IMR-90 (cell line): ENCODE data around the gene ANKRD55. TPM values are rescaled to one million over a fixed set of nuclear protein-coding genes. Genes with fewer than 3 reads are reported as not detected.

Experiments
- ATAC-seq: fragments of 200-7000 bp; cut with Tn5 transposase; 2 replicates; pipeline ENCODE4 v1.9.1; 2020; ENCODE audit warnings: low read depth, mild to moderate bottlenecking, moderate library complexity
- BruUV-seq: library from RNA; stranded (reverse); fragments of 400-500 nt; replicated peaks from 2 replicates; lab custom pipeline; 2021; lab: Mats Ljungman, UMichigan
- CTCF ChIA-PET: fragments of 300-600 bp; formaldehyde crosslinking; extraction: SDS; loops from one replicate; lab custom pipeline; 2021; ENCODE audit warnings: antibody characterized with exemption; lab: Yijun Ruan, JAX
- POLR2A ChIA-PET: fragments of 300-600 bp; sonication (Branson Sonifier 250); formaldehyde crosslinking; loops from one replicate; lab custom pipeline; 2022; ENCODE audit warnings: antibody characterized with exemption; ENCODE audit not compliant: unreplicated experiment; lab: Charles Lee
- DNase-seq: peaks from one replicate; pipeline ENCODE4 v3.0.0; 2013
- H2AFZ ChIP-seq: replicated peaks from 2 replicates; pipeline ENCODE3; 2013; ENCODE audit warnings: low read length, mild to moderate bottlenecking; ENCODE audit not compliant: poor library complexity
- H2AK5ac ChIP-seq: 2 replicates; pipeline ENCODE4 v1.6.1; 2013; ENCODE audit warnings: low read depth, low read length, inconsistent platforms
- H2AK9ac ChIP-seq: replicated peaks from 2 replicates; pipeline ENCODE3; 2013; ENCODE audit warnings: mild to moderate bottlenecking, low read depth, low read length, moderate library complexity; ENCODE audit not compliant: poor library complexity
- H2BK120ac ChIP-seq: 2 replicates; pipeline ENCODE4 v1.6.1; 2013; ENCODE audit warnings: low read depth, low read length, inconsistent platforms
- H2BK15ac ChIP-seq: 3 replicates; pipeline ENCODE4 v1.6.1; 2013; ENCODE audit warnings: low read depth, low read length, inconsistent platforms
- H2BK20ac ChIP-seq: 2 replicates; pipeline ENCODE4 v1.6.1; 2013; ENCODE audit warnings: low read depth, mild to moderate bottlenecking, inconsistent platforms, low read length, moderate library complexity
- H2BK5ac ChIP-seq: 2 replicates; pipeline ENCODE4 v1.6.1; 2013; ENCODE audit warnings: mild to moderate bottlenecking, low read depth, low read length, inconsistent platforms; ENCODE audit not compliant: poor library complexity, severe bottlenecking
- H3K14ac ChIP-seq: replicated peaks from 2 replicates; pipeline ENCODE4 v1.6.1; 2013; ENCODE audit warnings: low read depth, low read length, inconsistent platforms
- H3K18ac ChIP-seq: 2 replicates; pipeline ENCODE4 v1.6.1; 2013; ENCODE audit warnings: low read depth, low read length, control low read depth
- H3K23ac ChIP-seq: 2 replicates; pipeline ENCODE4 v1.6.1; 2013; ENCODE audit warnings: low read depth, low read length, inconsistent platforms
- H3K27ac ChIP-seq: 2 replicates; pipeline ENCODE4 v1.5.1; 2013; ENCODE audit warnings: mild to moderate bottlenecking, control low read depth, low read length; ENCODE audit not compliant: insufficient read depth
- H3K27me3 ChIP-seq: 2 replicates; pipeline ENCODE4 v1.6.1; 2013; ENCODE audit warnings: low read length; ENCODE audit not compliant: control insufficient read depth, insufficient read depth
- H3K36me3 ChIP-seq: 2 replicates; pipeline ENCODE4 v1.6.1; 2013; ENCODE audit warnings: low read length, mixed read lengths; ENCODE audit not compliant: control insufficient read depth, insufficient read depth
- H3K4ac ChIP-seq: 2 replicates; pipeline ENCODE4 v1.6.1; 2013; ENCODE audit warnings: low read depth, low read length, inconsistent platforms
- H3K4me1 ChIP-seq: 2 replicates; pipeline ENCODE4 v1.6.1; 2013; ENCODE audit warnings: low read length, mixed read lengths; ENCODE audit not compliant: control insufficient read depth, insufficient read depth
- H3K4me2 ChIP-seq: 2 replicates; pipeline ENCODE4 v1.6.1; 2013; ENCODE audit warnings: low read depth, mild to moderate bottlenecking, control low read depth, low read length, moderate library complexity
- H3K4me3 ChIP-seq: 2 replicates; pipeline ENCODE4 v1.5.1; 2013; ENCODE audit warnings: low read depth, mild to moderate bottlenecking, control low read depth, low read length, moderate library complexity; ENCODE audit not compliant: insufficient read depth
- H3K56ac ChIP-seq: 2 replicates; pipeline ENCODE4 v1.6.1; 2013; ENCODE audit warnings: low read length, inconsistent platforms; ENCODE audit not compliant: insufficient read depth; ENCODE audit errors: extremely low read depth
- H3K79me1 ChIP-seq, 2 experiments: 2 replicates each; pipeline ENCODE4 v1.6.1; 2013; ENCODE audit warnings: low read length in 2 of 2, inconsistent platforms in 1 of 2, low read depth in 1 of 2
- H3K9ac ChIP-seq: 2 replicates; pipeline ENCODE4 v1.6.1; 2013; ENCODE audit warnings: low read depth, low read length, control low read depth
- H3K9me1 ChIP-seq: 2 replicates; pipeline ENCODE4 v1.6.1; 2013; ENCODE audit warnings: low read length, inconsistent platforms; ENCODE audit not compliant: insufficient read depth
- H3K9me3 ChIP-seq: 2 replicates; pipeline ENCODE4 v1.6.1; 2013; ENCODE audit warnings: low read length; ENCODE audit not compliant: control insufficient read depth, insufficient read depth
- H4K20me1 ChIP-seq: 2 replicates; pipeline ENCODE4 v1.6.1; 2013; ENCODE audit warnings: low read length, inconsistent platforms; ENCODE audit not compliant: insufficient read depth
- H4K5ac ChIP-seq: 2 replicates; pipeline ENCODE4 v1.6.1; 2013; ENCODE audit warnings: mild to moderate bottlenecking, low read depth, low read length, control low read depth
- H4K8ac ChIP-seq, 2 experiments: 2 replicates each; pipeline ENCODE4 v1.6.1; 2013; ENCODE audit warnings: low read depth in 2 of 2, low read length in 2 of 2, control low read depth in 1 of 2, inconsistent platforms in 1 of 2
- H4K91ac ChIP-seq: 2 replicates; pipeline ENCODE4 v1.6.1; 2013; ENCODE audit warnings: low read depth, low read length, inconsistent platforms; ENCODE audit not compliant: insufficient read depth
- BHLHE40 ChIP-seq: fragments of 150-350 bp; IDR thresholded peaks from 2 replicates; pipeline ENCODE4 v1.6.1; 2016; ENCODE audit warnings: mild to moderate bottlenecking, low read depth, low read length
- CEBPB ChIP-seq: IDR thresholded peaks from 2 replicates; pipeline ENCODE4 v1.6.1; 2012; ENCODE audit warnings: low read depth, low read length, improper control_type of control experiment
- CHD1 ChIP-seq: IDR thresholded peaks from 2 replicates; pipeline ENCODE4 v1.6.1; 2012; ENCODE audit warnings: low read depth, low read length, improper control_type of control experiment
- FOS ChIP-seq: fragments of 150-350 bp; IDR thresholded peaks from 2 replicates; pipeline ENCODE4 v1.6.1; 2016; ENCODE audit warnings: low read depth, low read length
- MAFK ChIP-seq: IDR thresholded peaks from 2 replicates; pipeline ENCODE4 v1.6.1; 2012; ENCODE audit warnings: low read depth, low read length, improper control_type of control experiment
- MAZ ChIP-seq: IDR thresholded peaks from 2 replicates; pipeline ENCODE4 v1.6.1; 2012; ENCODE audit warnings: low read depth, mild to moderate bottlenecking, low read length, improper control_type of control experiment, moderate library complexity, borderline replicate concordance
- MXI1 ChIP-seq: IDR thresholded peaks from 2 replicates; pipeline ENCODE4 v1.6.1; 2012; ENCODE audit warnings: low read depth, mild to moderate bottlenecking, low read length, moderate library complexity, borderline replicate concordance
- NFE2L2 ChIP-seq: fragments of 150-350 bp; IDR thresholded peaks from 2 replicates; pipeline ENCODE4 v1.6.1; 2016; ENCODE audit warnings: low read depth, mild to moderate bottlenecking, low read length
- RAD21 ChIP-seq: IDR thresholded peaks from 2 replicates; pipeline ENCODE4 v1.6.1; 2012; ENCODE audit warnings: low read length, improper control_type of control experiment
- RCOR1 ChIP-seq: IDR thresholded peaks from 2 replicates; pipeline ENCODE4 v1.6.1; 2012; ENCODE audit warnings: mild to moderate bottlenecking, low read length, improper control_type of control experiment; ENCODE audit not compliant: insufficient replicate concordance
- USF2 ChIP-seq: fragments of 150-350 bp; IDR thresholded peaks from 2 replicates; pipeline ENCODE4 v1.6.1; 2017; ENCODE audit warnings: mild to moderate bottlenecking, antibody characterized with exemption, low read length, low read depth
- WGBS, 2 experiments: methylation state at CpG; one replicate each; pipeline versions ENCODE4 v1.1.5 to v1.1.7; 2013; ENCODE audit warnings: missing lambda C conversion rate in 2 of 2; ENCODE audit not compliant: insufficient read length in 1 of 2; ENCODE audit errors: extremely low coverage in 2 of 2; 5-methylcytosine and 5-hydroxymethylcytosine counted together
- dilution Hi-C: fragments of 300-500 bp; cut with HindIII; formaldehyde crosslinking; loops from one replicate; pipeline ENCODE4 v1.14.3; 2018; ENCODE audit warnings: low sequenced_read_pairs; ENCODE audit not compliant: unreplicated experiment
- in situ Hi-C: fragments of 300-500 bp; cut with MboI; formaldehyde crosslinking; loops from 3 replicates; pipeline ENCODE4 v1.14.3; 2019; ENCODE audit warnings: low sequenced_read_pairs, inconsistent platforms, mixed read lengths
- intact Hi-C: fragments of 100-400 bp; cut with micrococcal nuclease; formaldehyde crosslinking; loops from 2 replicates; pipeline ENCODE4 v1.10.0; 2022
- polyA plus RNA-seq, 3 experiments: library from polyadenylated mRNA; depleted of rRNA; stranded (reverse); fragments of >200 nt; gene quantifications; 2 replicates each; pipeline ENCODE4 v1.2.3, GENCODE V29; 2012; ENCODE audit warnings: low replicate concordance in 1 of 3
- total RNA-seq: library from RNA; depleted of rRNA; stranded (reverse); fragments of >200 nt; gene quantifications from 2 replicates; pipeline ENCODE4 v1.2.3, GENCODE V29; 2012

The ANKRD55 gene
- total and polyA plus RNA-seq, 2 of the 4 experiments (the other 2 are of a cell fraction): not detected

- intact Hi-C loops: loop anchor here (5.0 kb wide), 1 partner anchor 55 kb away; no protein-coding TSS in a partner anchor
- Histone ChIP-seq H2BK15ac (no peak overlapping the region), H3K4me3 (no peak overlapping the region), H2AK5ac (no peak overlapping the region), H3K4me2 (no peak overlapping the region), H2BK5ac (no peak overlapping the region), H3K56ac (no peak overlapping the region), H3K9me1 (no peaks in the 10 kb centered on the region), H3K4ac (no peak overlapping the region), H3K4me1 (peaks cover 3% of the 10 kb centered on the region), H4K91ac (no peak overlapping the region), H3K23ac (no peak overlapping the region), H3K79me1 (no peaks in the 10 kb centered on the region), H3K27me3 (no peaks in the 10 kb centered on the region), H4K5ac (no peak overlapping the region), H2BK20ac (no peak overlapping the region), H2AK9ac (no peak overlapping the region), H2BK120ac (no peak overlapping the region), H4K20me1 (no peaks in the 10 kb centered on the region), H4K8ac (no peak overlapping the region), H3K9me3 (no peaks in the 10 kb centered on the region; the same call in 1 of the 2 replicates), H3K14ac (no peak overlapping the region), H2AFZ (no peak overlapping the region), H3K27ac (no peak overlapping the region), H3K18ac (no peak overlapping the region), H3K36me3 (no peaks in the 10 kb centered on the region), H3K9ac (no peak overlapping the region)
- BruUV-seq: no TSS peak
- dilution Hi-C loops: no loop called here
- ChIA-PET CTCF (interaction anchor here (0.6 kb wide), 1 partner anchor 58 kb away, joined by 3 read pairs; no protein-coding TSS in a partner anchor), POLR2A (no interaction called here)
- DNase-seq (peak; percentile 40), ATAC-seq (no peak)
- TF ChIP-seq RAD21: no peak
- TF ChIP-seq FOS: no peak
- no peak for TF ChIP-seq MXI1
- no peak for TF ChIP-seq BHLHE40
- no peak for TF ChIP-seq MAFK
- no peak for TF ChIP-seq MAZ
- TF ChIP-seq RCOR1: no peak
- TF ChIP-seq USF2: no peak
- TF ChIP-seq CEBPB: no peak
- no peak for TF ChIP-seq CHD1
- TF ChIP-seq NFE2L2: no peak
- WGBS, 2 experiments: no CpG with 5 or more reads among the region's 1 CpG
- in situ Hi-C loops: no loop called here
These were observed 180.4 kb downstream of the ANKRD55 start for GRCh38 chr5:56052735-56053134.
